HCT116 (cell line): ENCODE measurements around the gene DNTT. TPM values are rescaled to one million over a fixed set of nuclear protein-coding genes. Genes with fewer than 3 reads are reported as not detected.

Source experiments
- ATAC-seq: fragments of 200-7000 bp; cut with Tn5 transposase; 2 replicates; pipeline ENCODE4 v1.9.1; 2020; ENCODE audit warnings: mild to moderate bottlenecking, moderate library complexity
- BruUV-seq: library from RNA; stranded (reverse); fragments of 400-500 nt; replicated peaks from 2 replicates; lab custom pipeline; 2021; lab: Mats Ljungman, UMichigan
- CTCF ChIA-PET: fragments of 300-600 bp; sonication (Branson Sonifier 250); formaldehyde crosslinking; loops from one replicate; lab custom pipeline; 2021; ENCODE audit warnings: antibody characterized with exemption; lab: Charles Lee
- POLR2A ChIA-PET: fragments of 300-600, 350-600 bp; sonication (Branson Sonifier 250); formaldehyde crosslinking; loops from one replicate; lab custom pipeline; 2021; ENCODE audit warnings: antibody characterized with exemption; lab: Charles Lee
- RAD21 ChIA-PET, 2 experiments: fragments of 300-600 bp; sonication (Branson Sonifier 250); formaldehyde crosslinking; loops; one replicate each; lab custom pipeline; 2023; ENCODE audit warnings: low total read pairs in 2 of 2; ENCODE audit not compliant: uncharacterized antibody in 2 of 2, unreplicated experiment in 2 of 2, low non-redundant PET in 1 of 2; lab: Charles Lee
- DNase-seq: peaks from one replicate; pipeline ENCODE4 v3.0.0-alpha.2; 2010; ENCODE audit warnings: low read depth, low spot score
- H2AFZ ChIP-seq: fragments of 200-600 bp; shearing (Covaris generic), sonication (generic); 2 replicates; pipeline ENCODE4 v1.6.1; 2017; ENCODE audit warnings: low read depth, mixed run types, mixed read lengths, antibody characterized with exemption, low read length; ENCODE audit not compliant: poor library complexity, severe bottlenecking
- H3K27ac ChIP-seq: 2 replicates; pipeline ENCODE4 v1.5.1; 2012; ENCODE audit warnings: low read depth, low read length
- H3K27me3 ChIP-seq: fragments of 200-600 bp; sonication (generic); 2 replicates; pipeline ENCODE4 v1.6.1; 2016; ENCODE audit warnings: mixed run types, low read length, mixed read lengths; ENCODE audit not compliant: insufficient read depth
- H3K36me3 ChIP-seq, 2 experiments: fragments of 200-500 bp in 1 of 2; fragments of 200-600 bp in 1 of 2; sonication (Bioruptor generic) in 1 of 2; sonication (generic) in 1 of 2; 2 replicates each; pipeline versions ENCODE4 v1.5.1 to v1.6.1; 2014 to 2016; ENCODE audit warnings: low read length in 2 of 2, inconsistent platforms in 1 of 2, mixed read lengths in 1 of 2, mixed run types in 1 of 2; ENCODE audit not compliant: insufficient read depth in 2 of 2, control insufficient read depth in 1 of 2
- H3K4me1 ChIP-seq, 2 experiments: fragments of 200-600 bp in 1 of 2; sonication (generic) in 1 of 2; 2 replicates each; pipeline versions ENCODE4 v1.5.1 to v1.6.1; 2012 to 2017; ENCODE audit warnings: low read length in 2 of 2, inconsistent platforms in 1 of 2, mild to moderate bottlenecking in 1 of 2, mixed read lengths in 1 of 2, mixed run types in 1 of 2, moderate library complexity in 1 of 2; ENCODE audit not compliant: insufficient read depth in 2 of 2, control insufficient read depth in 1 of 2
- H3K4me2 ChIP-seq: fragments of 200-600 bp; sonication (generic); 2 replicates; pipeline ENCODE4 v1.6.1; 2017; ENCODE audit warnings: mixed run types, low read length, mixed read lengths
- H3K4me3 ChIP-seq, 2 experiments: fragments of 200-600 bp in 1 of 2; sonication (generic) in 1 of 2; replicated peaks in 1 of 2; 2 replicates each; pipeline ENCODE4 v1.5.1; 2011 to 2016; ENCODE audit warnings: low read length in 2 of 2, control low read depth in 1 of 2, low read depth in 1 of 2, mild to moderate bottlenecking in 1 of 2, mixed read lengths in 1 of 2, mixed run types in 1 of 2
- H3K79me2 ChIP-seq: fragments of 200-600 bp; sonication (generic); 2 replicates; pipeline ENCODE4 v1.6.1; 2017; ENCODE audit warnings: mild to moderate bottlenecking, mixed run types, low read length, moderate library complexity, mixed read lengths; ENCODE audit not compliant: insufficient read depth
- H3K9ac ChIP-seq: fragments of 200-600 bp; sonication (generic); 2 replicates; pipeline ENCODE4 v1.6.1; 2016; ENCODE audit warnings: low read length, mixed read lengths
- H3K9me2 ChIP-seq: fragments of 200-600 bp; sonication (generic), shearing (Covaris generic); 2 replicates; pipeline ENCODE4 v1.6.1; 2017; ENCODE audit warnings: mixed run types, mild to moderate bottlenecking, moderate library complexity; ENCODE audit not compliant: insufficient read depth
- H3K9me3 ChIP-seq, 2 experiments: fragments of 200-500 bp in 1 of 2; fragments of 200-600 bp in 1 of 2; sonication (Bioruptor generic) in 1 of 2; sonication (generic) in 1 of 2; 2 replicates each; pipeline ENCODE4 v1.6.1; 2014 to 2017; ENCODE audit warnings: low read length in 2 of 2, mixed read lengths in 2 of 2, inconsistent platforms in 1 of 2, low read depth in 1 of 2, mild to moderate bottlenecking in 1 of 2, mixed run types in 1 of 2, moderate library complexity in 1 of 2; ENCODE audit not compliant: control insufficient read depth in 1 of 2, insufficient read depth in 1 of 2
- H4K20me1 ChIP-seq: fragments of 200-600 bp; sonication (generic), shearing (Covaris generic); 2 replicates; pipeline ENCODE4 v1.6.1; 2017; ENCODE audit warnings: mixed run types, mild to moderate bottlenecking, moderate library complexity; ENCODE audit not compliant: insufficient read depth
- CBX3 ChIP-seq: IDR thresholded peaks from 2 replicates; pipeline ENCODE4 v1.6.1; 2012; ENCODE audit warnings: low read depth
- EGR1 ChIP-seq: IDR thresholded peaks from 2 replicates; pipeline ENCODE4 v1.6.1; 2012; ENCODE audit warnings: low read depth
- EZH2phosphoT487 ChIP-seq: fragments of 200-600 bp; IDR thresholded peaks from 2 replicates; pipeline ENCODE4 v1.6.1; 2018; ENCODE audit warnings: antibody characterized with exemption, borderline replicate concordance
- SIN3A ChIP-seq: IDR thresholded peaks from 2 replicates; pipeline ENCODE4 v1.6.1; 2012; ENCODE audit warnings: low read depth
- SRF ChIP-seq: IDR thresholded peaks from 2 replicates; pipeline ENCODE4 v1.6.1; 2012; ENCODE audit warnings: low read depth
- ZFX ChIP-seq: fragments of 450-650 bp; IDR thresholded peaks from 2 replicates; pipeline ENCODE4 v1.6.1; 2017
- ZNF274 ChIP-seq: fragments of 200-500 bp; sonication (Bioruptor generic); IDR thresholded peaks from 2 replicates; pipeline ENCODE4 v1.6.1; 2014; ENCODE audit warnings: mild to moderate bottlenecking, low read depth, low read length, inconsistent platforms
- intact Hi-C: fragments of 100-400 bp; cut with micrococcal nuclease; formaldehyde crosslinking; loops from 2 replicates; pipeline ENCODE4 v1.10.0; 2022
- total RNA-seq: library from RNA; stranded (reverse); gene quantifications from one replicate; pipeline ENCODE4 v1.2.1, GENCODE V29; 2021; ENCODE audit not compliant: unreplicated experiment
- TF ChIP-seq, protein P1 (sequence below): IDR thresholded peaks from 2 replicates; pipeline ENCODE4 v1.6.1; 2012; ENCODE audit warnings: low read depth
- TF ChIP-seq, protein P2 (sequence below): IDR thresholded peaks from 2 replicates; pipeline ENCODE4 v1.6.1; 2012
- TF ChIP-seq, protein P3 (sequence below): IDR thresholded peaks from 2 replicates; pipeline ENCODE4 v1.6.1; 2012

Gene DNTT
- total RNA-seq, 1 experiment from 2014 or later: not detected

DNA sequence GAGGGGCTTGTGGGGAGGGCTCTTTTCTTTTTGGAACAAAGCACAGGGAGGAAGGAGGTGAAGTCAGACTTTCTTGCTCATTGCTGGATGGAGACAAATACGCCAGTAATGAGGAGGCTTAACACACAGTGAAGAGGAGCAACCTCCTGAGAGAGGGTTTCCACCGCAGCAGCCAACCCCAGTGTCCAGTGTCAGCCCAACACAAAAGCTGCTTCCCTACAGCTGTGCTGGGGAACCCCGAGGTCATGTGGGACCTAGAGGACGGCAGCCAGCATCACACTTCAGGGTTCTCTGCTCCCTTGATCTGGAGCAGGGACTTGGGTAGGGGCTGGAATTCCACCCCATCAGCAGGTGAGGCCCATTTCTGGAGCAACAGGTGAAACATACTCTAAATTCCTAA, 40.6 kb upstream of the DNTT start:
- intact Hi-C loops: no loop called here
- POLR2A ChIA-PET: no interaction called here

DNA sequence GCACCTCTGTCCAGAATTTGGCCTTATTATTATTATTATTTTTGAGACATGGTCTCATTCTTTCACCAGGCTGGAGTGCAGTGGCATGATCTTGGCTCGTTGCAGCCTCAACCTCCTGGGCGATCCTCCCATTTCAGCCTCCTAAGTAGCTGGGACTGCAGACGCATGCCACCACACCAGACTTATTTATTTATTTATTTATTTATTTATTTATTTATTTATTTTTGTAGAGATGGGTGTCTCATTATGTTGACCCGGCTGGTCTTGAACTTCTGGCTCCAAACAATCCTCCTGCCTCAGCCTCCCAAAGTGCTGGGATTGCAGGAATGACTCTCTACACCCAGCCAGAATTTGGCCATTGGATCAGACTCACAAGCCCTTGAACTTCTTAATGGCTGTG, 39.3 kb upstream of the DNTT start:
- no peaks in the 10 kb centered on the region for H3K36me3 ChIP-seq
- H3K9me2 ChIP-seq: no peaks in the 10 kb centered on the region
- H3K4me3 ChIP-seq: no peak overlapping the region
- POLR2A ChIA-PET: no interaction called here
- no peak overlapping the region for H2AFZ ChIP-seq
- peaks cover 10 to 34% of the 10 kb centered on the region in 2 experiments for H3K4me1 ChIP-seq
- no peak overlapping the region for H3K9ac ChIP-seq
- no peaks in the 10 kb centered on the region for H3K79me2 ChIP-seq
- no TSS peak for BruUV-seq
- ATAC-seq (no peak), DNase-seq (no peak)
- no peaks in the 10 kb centered on the region for H4K20me1 ChIP-seq
- intact Hi-C loops: no loop called here
- RAD21 ChIA-PET: no interaction called here
- H3K27me3 ChIP-seq: no peaks in the 10 kb centered on the region
- no peaks in the 10 kb centered on the region for H3K9me3 ChIP-seq
- no peak overlapping the region for H3K27ac ChIP-seq
- H3K4me2 ChIP-seq: no peak overlapping the region
- CTCF ChIA-PET: interaction anchor here (0.7 kb wide), 1 partner anchor 36 kb away, joined by 4 read pairs; no protein-coding TSS in a partner anchor
- TF ChIP-seq ZNF274 (no peak), SRF (no peak), EZH2phosphoT487 (no peak), SIN3A (no peak), CBX3 (no peak), EGR1 (no peak)
- TF ChIP-seq, protein P1, sequence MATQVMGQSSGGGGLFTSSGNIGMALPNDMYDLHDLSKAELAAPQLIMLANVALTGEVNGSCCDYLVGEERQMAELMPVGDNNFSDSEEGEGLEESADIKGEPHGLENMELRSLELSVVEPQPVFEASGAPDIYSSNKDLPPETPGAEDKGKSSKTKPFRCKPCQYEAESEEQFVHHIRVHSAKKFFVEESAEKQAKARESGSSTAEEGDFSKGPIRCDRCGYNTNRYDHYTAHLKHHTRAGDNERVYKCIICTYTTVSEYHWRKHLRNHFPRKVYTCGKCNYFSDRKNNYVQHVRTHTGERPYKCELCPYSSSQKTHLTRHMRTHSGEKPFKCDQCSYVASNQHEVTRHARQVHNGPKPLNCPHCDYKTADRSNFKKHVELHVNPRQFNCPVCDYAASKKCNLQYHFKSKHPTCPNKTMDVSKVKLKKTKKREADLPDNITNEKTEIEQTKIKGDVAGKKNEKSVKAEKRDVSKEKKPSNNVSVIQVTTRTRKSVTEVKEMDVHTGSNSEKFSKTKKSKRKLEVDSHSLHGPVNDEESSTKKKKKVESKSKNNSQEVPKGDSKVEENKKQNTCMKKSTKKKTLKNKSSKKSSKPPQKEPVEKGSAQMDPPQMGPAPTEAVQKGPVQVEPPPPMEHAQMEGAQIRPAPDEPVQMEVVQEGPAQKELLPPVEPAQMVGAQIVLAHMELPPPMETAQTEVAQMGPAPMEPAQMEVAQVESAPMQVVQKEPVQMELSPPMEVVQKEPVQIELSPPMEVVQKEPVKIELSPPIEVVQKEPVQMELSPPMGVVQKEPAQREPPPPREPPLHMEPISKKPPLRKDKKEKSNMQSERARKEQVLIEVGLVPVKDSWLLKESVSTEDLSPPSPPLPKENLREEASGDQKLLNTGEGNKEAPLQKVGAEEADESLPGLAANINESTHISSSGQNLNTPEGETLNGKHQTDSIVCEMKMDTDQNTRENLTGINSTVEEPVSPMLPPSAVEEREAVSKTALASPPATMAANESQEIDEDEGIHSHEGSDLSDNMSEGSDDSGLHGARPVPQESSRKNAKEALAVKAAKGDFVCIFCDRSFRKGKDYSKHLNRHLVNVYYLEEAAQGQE: no peak
- TF ChIP-seq, protein P2, sequence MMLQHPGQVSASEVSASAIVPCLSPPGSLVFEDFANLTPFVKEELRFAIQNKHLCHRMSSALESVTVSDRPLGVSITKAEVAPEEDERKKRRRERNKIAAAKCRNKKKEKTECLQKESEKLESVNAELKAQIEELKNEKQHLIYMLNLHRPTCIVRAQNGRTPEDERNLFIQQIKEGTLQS: no peak

More for the DNA sequence above, 40.6 kb upstream of the DNTT start:
- ChIA-PET RAD21 (no interaction called here), CTCF (no interaction called here)
- H3K4me2 ChIP-seq: no peak overlapping the region
- no peak for ATAC-seq
- H3K4me1 ChIP-seq: peaks cover 10 to 34% of the 10 kb centered on the region in 2 experiments
- no peak overlapping the region for H3K27ac ChIP-seq
- H3K79me2 ChIP-seq: no peaks in the 10 kb centered on the region
- H3K4me3 ChIP-seq: no peak overlapping the region
- TF ChIP-seq ZFX: no peak
- TF ChIP-seq, protein P1: no peak
- TF ChIP-seq, protein P3, sequence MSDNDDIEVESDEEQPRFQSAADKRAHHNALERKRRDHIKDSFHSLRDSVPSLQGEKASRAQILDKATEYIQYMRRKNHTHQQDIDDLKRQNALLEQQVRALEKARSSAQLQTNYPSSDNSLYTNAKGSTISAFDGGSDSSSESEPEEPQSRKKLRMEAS: no peak
- no peak overlapping the region for H3K9ac ChIP-seq
- H4K20me1 ChIP-seq: no peaks in the 10 kb centered on the region
- no peaks in the 10 kb centered on the region for H3K9me2 ChIP-seq
- no peak overlapping the region for H2AFZ ChIP-seq
- no peaks in the 10 kb centered on the region for H3K36me3 ChIP-seq
- no peak for DNase-seq
- H3K27me3 ChIP-seq: no peaks in the 10 kb centered on the region
- no TSS peak for BruUV-seq
- no peaks in the 10 kb centered on the region for H3K9me3 ChIP-seq
